Measurements from ENCODE around the gene CDH11. TPM values are rescaled to one million over a fixed set of nuclear protein-coding genes. Genes with fewer than 3 reads are reported as not detected.

Gene CDH11
- total RNA-seq, 4 donors from 2014 or later = 13.0 to 37.7 (median 27.8) TPM

DNA sequence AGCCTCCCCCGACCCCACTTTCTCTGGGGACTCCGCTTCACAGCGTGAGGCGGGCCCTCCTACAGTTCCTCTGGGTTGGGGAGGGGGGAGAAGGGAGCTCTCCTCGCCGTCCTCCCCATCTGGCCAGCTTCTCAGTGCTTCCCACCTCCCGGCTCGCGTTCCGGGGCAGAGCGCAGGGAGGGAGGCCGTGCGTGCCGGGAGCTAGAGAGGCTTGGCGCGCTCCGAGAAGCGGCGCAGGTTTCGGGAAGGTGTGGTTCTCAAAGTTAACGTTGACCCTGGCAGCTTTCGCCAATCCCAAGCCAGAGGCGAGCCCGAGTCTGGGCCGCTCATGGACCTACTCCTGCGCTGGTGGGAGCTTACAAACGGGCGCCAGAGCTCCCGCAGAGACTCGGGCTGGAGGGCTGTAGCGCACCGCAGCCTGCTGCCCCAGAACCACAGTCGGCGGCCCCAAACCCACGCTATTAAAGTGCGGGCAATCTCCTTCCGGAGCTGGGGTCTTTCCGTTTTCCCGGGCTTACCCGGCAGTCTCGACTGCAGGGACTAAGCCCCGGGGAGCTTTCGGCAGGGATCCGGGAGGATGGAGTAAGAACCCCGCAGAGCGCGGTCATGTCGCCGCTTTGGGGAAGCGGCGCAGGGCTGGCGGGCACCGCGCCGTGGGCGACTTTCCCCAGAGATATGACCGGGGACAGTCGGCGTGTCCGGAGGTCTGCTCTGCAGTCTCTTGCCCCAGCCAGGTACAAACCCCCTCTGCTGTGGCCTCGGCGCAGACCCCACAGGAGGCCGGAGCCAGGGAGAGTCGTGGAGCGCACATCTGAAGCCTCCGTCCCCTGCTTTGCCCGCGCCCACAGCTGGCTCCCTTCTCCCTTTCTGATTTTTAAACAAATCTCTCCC is 787 bp downstream of the CDH11 start:
- Histone ChIP-seq H3K9me3 (no peaks in the 10 kb centered on the region), H3K27me3 (peaks cover 5% of the 10 kb centered on the region), H3K36me3 (no peaks in the 10 kb centered on the region), H3K4me1 (peaks cover 0 to 6% of the 10 kb centered on the region in 2 donors), H3K4me3 (replicated peaks in 1 of 3) (peak overlapping the region in 1 of 3 donors; percentile 26), H3K27ac (peak overlapping the region in 2 of 3 donors; percentile 56 to 65)
- no peak for DNase-seq
- TF ChIP-seq, protein P1, sequence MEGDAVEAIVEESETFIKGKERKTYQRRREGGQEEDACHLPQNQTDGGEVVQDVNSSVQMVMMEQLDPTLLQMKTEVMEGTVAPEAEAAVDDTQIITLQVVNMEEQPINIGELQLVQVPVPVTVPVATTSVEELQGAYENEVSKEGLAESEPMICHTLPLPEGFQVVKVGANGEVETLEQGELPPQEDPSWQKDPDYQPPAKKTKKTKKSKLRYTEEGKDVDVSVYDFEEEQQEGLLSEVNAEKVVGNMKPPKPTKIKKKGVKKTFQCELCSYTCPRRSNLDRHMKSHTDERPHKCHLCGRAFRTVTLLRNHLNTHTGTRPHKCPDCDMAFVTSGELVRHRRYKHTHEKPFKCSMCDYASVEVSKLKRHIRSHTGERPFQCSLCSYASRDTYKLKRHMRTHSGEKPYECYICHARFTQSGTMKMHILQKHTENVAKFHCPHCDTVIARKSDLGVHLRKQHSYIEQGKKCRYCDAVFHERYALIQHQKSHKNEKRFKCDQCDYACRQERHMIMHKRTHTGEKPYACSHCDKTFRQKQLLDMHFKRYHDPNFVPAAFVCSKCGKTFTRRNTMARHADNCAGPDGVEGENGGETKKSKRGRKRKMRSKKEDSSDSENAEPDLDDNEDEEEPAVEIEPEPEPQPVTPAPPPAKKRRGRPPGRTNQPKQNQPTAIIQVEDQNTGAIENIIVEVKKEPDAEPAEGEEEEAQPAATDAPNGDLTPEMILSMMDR (IDR thresholded peaks at IDR 0.05) = no peak
- intact Hi-C loops (cut with DNase I) = no loop called here
- 1 to 4% methylated on average over 15 to 24 of the region's 68 CpGs for WGBS, 2 donors

DNA sequence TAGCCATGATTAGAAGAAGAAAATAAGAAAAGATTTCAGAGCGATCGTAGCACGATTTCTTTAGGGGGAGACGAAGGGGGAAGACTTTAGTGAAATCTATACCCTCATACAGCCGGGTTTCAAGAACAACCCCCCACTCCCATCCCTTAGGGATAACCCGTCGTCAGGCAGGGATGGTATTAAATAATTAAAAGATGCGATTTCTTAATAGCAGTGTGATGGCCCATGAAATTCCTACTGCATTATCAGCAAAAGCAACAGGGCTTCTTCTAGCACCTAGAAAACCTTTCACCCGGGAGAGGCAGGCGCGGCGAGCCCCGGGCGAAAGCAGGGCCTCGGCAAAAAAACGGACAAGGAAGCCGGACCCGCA is 1.4 kb downstream of the CDH11 start:
- DNase-seq = no peak
- intact Hi-C loops (cut with DNase I) = no loop called here
- Histone ChIP-seq H3K27ac (peak overlapping the region in 2 of 3 donors; percentile 56 to 65), H3K27me3 (peaks cover 5% of the 10 kb centered on the region), H3K4me1 (peaks cover 0 to 6% of the 10 kb centered on the region in 2 donors), H3K4me3 (replicated peaks in 1 of 3) (peak overlapping the region in 1 of 3 donors; percentile 26), H3K36me3 (no peaks in the 10 kb centered on the region), H3K9me3 (no peaks in the 10 kb centered on the region)
- TF ChIP-seq POLR2A (IDR thresholded peaks at IDR 0.05) = no peak
- TF ChIP-seq, protein P1 (IDR thresholded peaks at IDR 0.05) = no peak
- 6 to 9% methylated on average over 18 of the region's 18 CpGs for WGBS, 2 donors

DNA sequence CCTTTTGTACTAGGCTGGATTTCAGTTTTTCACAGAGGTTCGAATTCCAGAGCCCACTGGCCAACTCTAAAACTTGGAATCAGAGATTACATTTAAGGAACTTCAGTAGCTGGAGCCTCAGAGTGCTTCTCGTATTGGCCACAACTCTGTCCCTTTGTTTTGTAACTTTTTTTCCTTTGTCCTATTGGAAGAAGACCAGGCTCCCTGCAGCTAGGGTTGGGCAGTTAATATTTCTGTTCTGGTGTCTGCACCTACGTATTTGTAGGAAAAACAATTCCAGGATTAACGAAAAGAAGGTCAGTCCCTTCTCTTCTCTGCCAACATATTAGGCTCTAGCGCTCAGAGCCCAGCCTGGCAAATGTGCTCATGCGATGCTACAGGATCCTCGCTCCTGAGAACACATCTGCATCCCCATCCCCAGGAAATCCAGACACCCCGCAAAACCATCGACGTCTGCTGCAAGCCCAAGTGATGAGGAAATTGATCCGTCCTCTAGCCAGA is 1.9 kb downstream of the CDH11 start:
- Histone ChIP-seq H3K9me3 (no peaks in the 10 kb centered on the region), H3K27me3 (peaks cover 5% of the 10 kb centered on the region), H3K36me3 (no peaks in the 10 kb centered on the region), H3K27ac (peak overlapping the region in 2 of 3 donors; percentile 56 to 65), H3K4me3 (replicated peaks in 1 of 3) (no peak overlapping the region), H3K4me1 (peaks cover 0 to 6% of the 10 kb centered on the region in 2 donors)
- no peak for DNase-seq
- WGBS, 2 donors = 24 to 32% methylated on average over 11 of the region's 11 CpGs
- TF ChIP-seq, protein P1 (IDR thresholded peaks at IDR 0.05) = no peak
- no peak for TF ChIP-seq POLR2A (IDR thresholded peaks at IDR 0.05)
- intact Hi-C loops (cut with DNase I) = no loop called here

DNA sequence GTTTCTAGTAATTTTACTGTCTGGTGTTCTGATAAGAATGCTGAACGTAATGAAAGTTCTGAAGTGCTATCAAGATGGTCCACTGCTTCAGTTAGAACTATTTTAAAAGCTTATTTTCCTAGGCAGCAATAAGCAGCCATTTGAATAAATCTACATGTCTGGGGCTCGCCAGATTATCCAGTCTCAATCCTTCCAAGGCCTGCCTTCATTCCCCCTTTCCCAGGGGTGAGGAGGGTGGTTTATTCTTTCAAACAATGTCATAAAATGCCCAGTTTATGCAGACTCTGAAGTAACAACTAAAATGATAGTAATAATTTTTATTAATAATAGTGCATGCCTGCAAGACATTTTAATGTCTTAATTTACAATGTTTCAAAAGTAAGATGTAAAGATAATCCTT is 2.4 kb downstream of the CDH11 start:
- DNase-seq = no peak
- Histone ChIP-seq H3K27ac (no peak overlapping the region), H3K27me3 (peaks cover 5% of the 10 kb centered on the region), H3K36me3 (no peaks in the 10 kb centered on the region), H3K4me3 (replicated peaks in 1 of 3) (no peak overlapping the region), H3K9me3 (no peaks in the 10 kb centered on the region), H3K4me1 (peaks cover 0 to 6% of the 10 kb centered on the region in 2 donors)
- intact Hi-C loops (cut with DNase I) = no loop called here
- TF ChIP-seq, protein P1 (IDR thresholded peaks at IDR 0.05) = no peak
- TF ChIP-seq POLR2A (IDR thresholded peaks at IDR 0.05) = no peak
- WGBS, 2 donors = 63 to 73% methylated on average over 2 of the region's 2 CpGs

DNA sequence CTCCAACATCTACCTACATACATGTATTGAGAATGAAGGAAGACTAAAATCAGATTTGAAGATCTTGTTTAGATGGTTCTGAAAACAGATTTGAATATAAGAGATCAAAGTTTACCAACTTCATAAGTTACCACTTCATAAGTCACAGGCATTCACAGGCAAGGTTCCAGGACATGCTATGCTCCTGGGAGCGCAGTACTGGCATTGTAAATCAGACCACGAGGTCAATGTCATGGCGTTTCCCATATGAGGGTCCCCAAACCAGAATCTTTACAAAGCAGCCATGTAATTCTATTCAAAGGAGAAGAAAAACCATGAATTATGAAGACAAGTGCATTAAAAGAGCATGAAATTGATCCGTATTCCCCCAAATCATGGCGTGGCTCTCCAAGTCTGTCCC is 3.0 kb downstream of the CDH11 start:
- peaks cover 5% of the 10 kb centered on the region for H3K27me3 ChIP-seq
- TF ChIP-seq, protein P1 (IDR thresholded peaks at IDR 0.05) = no peak
- TF ChIP-seq POLR2A (IDR thresholded peaks at IDR 0.05) = no peak
- H3K36me3 ChIP-seq = no peaks in the 10 kb centered on the region
- H3K9me3 ChIP-seq = no peaks in the 10 kb centered on the region
- no peak overlapping the region for H3K4me3 ChIP-seq (replicated peaks in 1 of 3)
- DNase-seq = no peak
- peaks cover 0 to 6% of the 10 kb centered on the region in 2 donors for H3K4me1 ChIP-seq
- H3K27ac ChIP-seq = no peak overlapping the region
- intact Hi-C loops (cut with DNase I) = no loop called here
- WGBS, 2 donors = 63 to 70% methylated on average over 5 of the region's 5 CpGs

All from thyroid gland (tissue), 4 donors.